ENCODE measurements around the gene USP44. TPM values are rescaled to one million over a fixed set of nuclear protein-coding genes. Genes with fewer than 3 reads are reported as not detected.

Gene USP44
- total and polyA plus RNA-seq, 10 of the 15 experiments (the other 5 are each of a cell fraction or from before 2014, with no cell fraction given), result 0.02 to 0.26 (median 0.12) TPM; not detected in 6

DNA sequence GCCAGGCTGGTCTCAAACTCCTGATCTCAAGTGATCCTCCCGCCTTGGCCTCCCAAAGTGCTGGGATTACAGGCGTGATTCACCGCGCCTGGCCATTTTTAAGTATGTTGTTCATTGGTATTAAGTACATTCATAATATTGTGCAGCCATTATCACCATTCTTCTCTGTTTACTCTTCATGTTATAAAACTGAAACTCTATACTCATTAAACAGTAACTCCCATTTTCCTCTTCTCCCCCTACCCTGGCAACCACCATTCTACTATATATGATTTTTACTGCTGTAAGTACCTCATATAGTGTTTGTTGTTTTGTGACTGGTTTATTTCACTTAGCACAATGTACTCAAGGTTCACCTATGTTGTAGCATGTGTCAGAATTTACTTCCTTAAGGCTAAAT is 54.2 kb downstream of the USP44 start:
- intact Hi-C loops (cut with micrococcal nuclease; ENCODE audit: unreplicated experiment), result no loop called here
- Histone ChIP-seq H3K79me2 (ENCODE audit: control insufficient read depth, insufficient read depth, low read length) (no peaks in the 10 kb centered on the region; the same call in 1 of the 2 replicates), H2AFZ (ENCODE audit: control insufficient read depth, low read depth, low read length) (no peak overlapping the region), H3K4me3 (no peak overlapping the region), H3K36me3 (ENCODE audit: control insufficient read depth in 2 of 2, insufficient read depth in 2 of 2, low read length in 1 of 2) (peaks cover 6 to 31% of the 10 kb centered on the region in 2 experiments; a peak in 3 of 4 replicates), H3K27ac (ENCODE audit: control insufficient read depth, insufficient read depth) (no peak overlapping the region), H3K27me3 (replicated peaks in 1 of 2; ENCODE audit: control insufficient read depth in 2 of 2, insufficient read depth in 2 of 2, low read length in 1 of 2) (no peaks in the 10 kb centered on the region), H4K20me1 (ENCODE audit: control insufficient read depth, insufficient read depth) (no peaks in the 10 kb centered on the region), H3K4me2 (ENCODE audit: control insufficient read depth, insufficient read depth) (no peak overlapping the region), H3K4me1 (ENCODE audit: control insufficient read depth, insufficient read depth, low read length) (no peaks in the 10 kb centered on the region), H3K9ac (ENCODE audit: control insufficient read depth, insufficient read depth, low read length) (no peak overlapping the region), H3K9me3 (replicated peaks; ENCODE audit: control insufficient read depth, insufficient read depth, low read length) (peaks cover 9% of the 10 kb centered on the region; the same call in 2 of the 3 replicates)
- in situ Hi-C loops (cut with MboI), result no loop called here
- no peak for TF ChIP-seq RELA (IDR thresholded peaks at IDR 0.05; ENCODE audit: borderline replicate concordance, partially characterized antibody)
- TF ChIP-seq RFX5 (IDR thresholded peaks at IDR 0.05; ENCODE audit: low read depth, low read length), result no peak
- no peak for TF ChIP-seq RBBP5 (conservative IDR thresholded peaks at IDR 0.05)
- TF ChIP-seq HCFC1 (IDR thresholded peaks at IDR 0.05; ENCODE audit: low read length), result no peak
- no peak for TF ChIP-seq RELB (IDR thresholded peaks at IDR 0.05; ENCODE audit: low read depth)
- TF ChIP-seq PAX8 (IDR thresholded peaks at IDR 0.05), result no peak
- TF ChIP-seq HDAC6 (IDR thresholded peaks at IDR 0.05; ENCODE audit: unreplicated experiment), result no peak
- no peak for TF ChIP-seq NR2C2 (IDR thresholded peaks at IDR 0.05; ENCODE audit: borderline replicate concordance, control insufficient read depth, insufficient read length, low read depth)
- TF ChIP-seq SPI1 (IDR thresholded peaks at IDR 0.05; ENCODE audit: borderline replicate concordance, insufficient read depth, low read depth, low read length), result no peak
- no peak for TF ChIP-seq SUPT20H (IDR thresholded peaks at IDR 0.05; ENCODE audit: borderline replicate concordance, control insufficient read depth, low read depth, low read length)
- no peak for TF ChIP-seq ZNF24 (IDR thresholded peaks at IDR 0.05)
- TF ChIP-seq ZNF592 (IDR thresholded peaks at IDR 0.05), result no peak
- TF ChIP-seq CBX3 (IDR thresholded peaks at IDR 0.05; ENCODE audit: borderline replicate concordance, low read depth), result no peak
- ATAC-seq, result no peak
- no peak for DNase-seq (ENCODE audit: low read depth, low spot score)
- ChIA-PET POLR2A (no interaction called here), RAD21 (ENCODE audit: unreplicated experiment) (no interaction called here), CTCF (no interaction called here), SMC1A (ENCODE audit: uncharacterized antibody, unreplicated experiment) (no interaction called here)
- BruUV-seq (replicated peaks), result no TSS peak
- WGBS (ENCODE audit: insufficient coverage, insufficient replicate concordance, low lambda C conversion rate, missing lambda C conversion rate), result 95% methylated on average over 4 of the region's 4 CpGs
- FAIRE-seq, result no peak

Data from GM12878 (cell line).